Subcutaneous abdominal adipose tissue (tissue), 5 donors: ENCODE results near the gene SPINK8.
"Not testable (repeated sequence)": the region's sequence is repeated elsewhere in the genome, so short reads cannot be mapped to it uniquely, and the experiment has no call there.

ENCODE experiments used
- H3K27ac ChIP-seq: one replicate; pipeline ENCODE4 v1.7.0; 2013; ENCODE audit warnings: low read depth, mild to moderate bottlenecking, inconsistent platforms, low read length, moderate library complexity
- H3K27me3 ChIP-seq, 5 donors: one replicate each; pipeline ENCODE4 v1.7.0; 2013; ENCODE audit warnings: low read length in 5 of 5, inconsistent platforms in 1 of 5; ENCODE audit not compliant: control insufficient read depth in 5 of 5, insufficient read depth in 4 of 5
- H3K36me3 ChIP-seq, 5 donors: one replicate each; pipeline ENCODE4 v1.7.0; 2013; ENCODE audit warnings: low read length in 5 of 5; ENCODE audit not compliant: control insufficient read depth in 5 of 5, insufficient read depth in 5 of 5
- H3K4me1 ChIP-seq, 5 donors: one replicate each; pipeline ENCODE4 v1.7.0; 2013; ENCODE audit warnings: low read length in 5 of 5, mild to moderate bottlenecking in 3 of 5, moderate library complexity in 1 of 5; ENCODE audit not compliant: control insufficient read depth in 5 of 5, insufficient read depth in 5 of 5
- H3K4me3 ChIP-seq, 5 donors: one replicate each; pipeline ENCODE4 v1.7.0; 2013; ENCODE audit warnings: low read length in 5 of 5, low read depth in 1 of 5
- H3K9ac ChIP-seq, 5 donors: one replicate each; pipeline ENCODE4 v1.7.0; 2013; ENCODE audit warnings: low read length in 5 of 5, mild to moderate bottlenecking in 4 of 5, moderate library complexity in 3 of 5
- H3K9me3 ChIP-seq, 5 donors: one replicate each; pipeline ENCODE4 v1.7.0; 2013; ENCODE audit warnings: low read length in 5 of 5; ENCODE audit not compliant: control insufficient read depth in 5 of 5
- donor health status: healthy.
- donor health status: healthy.
- donor health status: healthy.
- donor health status: healthy.
- donor health status: healthy.

The SPINK8 gene

GRCh38 chr3:48333346-48334245 is at the start of gene SPINK8:
TSS of gene SPINK8 (minus strand) at chr3:48333661. CDS start at chr3:48328341, 5,320 bp downstream.
- H3K27me3 ChIP-seq, H3K4me3 ChIP-seq, H3K4me1 ChIP-seq, H3K36me3 ChIP-seq, H3K27ac ChIP-seq, H3K9ac ChIP-seq, H3K9me3 ChIP-seq: not testable (repeated sequence)

- H3K27me3 ChIP-seq = no peaks in the 10 kb centered on the region
- H3K9ac ChIP-seq = no peak overlapping the region
- no peaks in the 10 kb centered on the region for H3K36me3 ChIP-seq
- H3K4me1 ChIP-seq = no peaks in the 10 kb centered on the region
- no peak overlapping the region for H3K27ac ChIP-seq
- H3K9me3 ChIP-seq = no peaks in the 10 kb centered on the region
- no peak overlapping the region for H3K4me3 ChIP-seq
Measured at GRCh38 chr3:48372862-48373435, 39.5 kb upstream of the SPINK8 start.

GRCh38 chr3:48372377-48372770 is 38.9 kb upstream of the SPINK8 start:
- Histone ChIP-seq H3K36me3 (no peaks in the 10 kb centered on the region), H3K27me3 (no peaks in the 10 kb centered on the region), H3K9me3 (no peaks in the 10 kb centered on the region), H3K27ac (no peak overlapping the region), H3K4me3 (no peak overlapping the region), H3K9ac (no peak overlapping the region), H3K4me1 (no peaks in the 10 kb centered on the region)

GRCh38 chr3:48371651-48372376 is 38.4 kb upstream of the SPINK8 start, which contains the start of gene FBXW12:
TSS of gene FBXW12 (plus strand) at chr3:48372219. CDS start at chr3:48372768, 549 bp downstream.
- Histone ChIP-seq H3K4me3 (no peak within 1 kb of the TSS), H3K9me3 (no peaks in the 10 kb centered on the region), H3K27ac (no peak within 1 kb of the TSS), H3K4me1 (no peaks in the 10 kb centered on the region), H3K27me3 (no peaks in the 10 kb centered on the region), H3K9ac (no peak within 1 kb of the TSS), H3K36me3 (no peaks in the 10 kb centered on the region)

GRCh38 chr3:48370333-48370713 is 36.9 kb upstream of the SPINK8 start:
- Histone ChIP-seq H3K9ac (no peak overlapping the region), H3K9me3 (no peaks in the 10 kb centered on the region), H3K27me3 (no peaks in the 10 kb centered on the region), H3K27ac (no peak overlapping the region), H3K4me1 (no peaks in the 10 kb centered on the region), H3K36me3 (no peaks in the 10 kb centered on the region), H3K4me3 (no peak overlapping the region)

GRCh38 chr3:48369693-48370332 is 36.4 kb upstream of the SPINK8 start:
- Histone ChIP-seq H3K27ac (no peak overlapping the region), H3K9ac (peak overlapping the region in 1 of 5 donors; percentile 2), H3K36me3 (no peaks in the 10 kb centered on the region), H3K4me1 (no peaks in the 10 kb centered on the region), H3K27me3 (no peaks in the 10 kb centered on the region), H3K4me3 (no peak overlapping the region), H3K9me3 (no peaks in the 10 kb centered on the region)

GRCh38 chr3:48367201-48367600 is 33.7 kb upstream of the SPINK8 start:
- peaks cover 0 to 4% (median 1%) of the 10 kb centered on the region in 5 donors for H3K9me3 ChIP-seq
- H3K27ac ChIP-seq = no peak overlapping the region
- H3K36me3 ChIP-seq = no peaks in the 10 kb centered on the region
- H3K4me3 ChIP-seq = no peak overlapping the region
- H3K9ac ChIP-seq = no peak overlapping the region
- H3K27me3 ChIP-seq = no peaks in the 10 kb centered on the region
- H3K4me1 ChIP-seq = no peaks in the 10 kb centered on the region

GRCh38 chr3:48364840-48365239 is 31.4 kb upstream of the SPINK8 start:
- H3K4me1 ChIP-seq = no peaks in the 10 kb centered on the region
- H3K9ac ChIP-seq = no peak overlapping the region
- H3K36me3 ChIP-seq = no peaks in the 10 kb centered on the region
- no peaks in the 10 kb centered on the region for H3K27me3 ChIP-seq
- no peak overlapping the region for H3K4me3 ChIP-seq
- H3K27ac ChIP-seq = no peak overlapping the region
- H3K9me3 ChIP-seq = peaks cover 0 to 14% (median 7%) of the 10 kb centered on the region in 5 donors

GRCh38 chr3:48361928-48362327 is 28.5 kb upstream of the SPINK8 start:
- no peak overlapping the region for H3K9ac ChIP-seq
- peaks cover 0 to 14% (median 7%) of the 10 kb centered on the region in 5 donors for H3K9me3 ChIP-seq
- no peaks in the 10 kb centered on the region for H3K36me3 ChIP-seq
- no peak overlapping the region for H3K4me3 ChIP-seq
- H3K4me1 ChIP-seq = no peaks in the 10 kb centered on the region
- H3K27me3 ChIP-seq = no peaks in the 10 kb centered on the region
- H3K27ac ChIP-seq = no peak overlapping the region
